A549 (cell line): ENCODE measurements around the gene ZNF367. TPM values are rescaled to one million over a fixed set of nuclear protein-coding genes. Genes with fewer than 3 reads are reported as not detected.
A peak's percentile ranks its signal among the peaks of the same experiment; 100 is the strongest.

ENCODE experiments used
- ATAC-seq, 2 experiments: fragments of 200-7000 bp in 1 of 2; fragments of >200 bp in 1 of 2; cut with Nextera tagmentation in 1 of 2; cut with Tn5 transposase in 1 of 2; 3 replicates each; pipeline versions ENCODE4 v1.8.0 to v1.9.1; 2018 to 2020; ENCODE audit warnings: mild to moderate bottlenecking in 1 of 2, moderate library complexity in 1 of 2
- CTCF ChIA-PET: fragments of 300-600 bp; sonication (Branson Sonifier 250); formaldehyde crosslinking; extraction: SDS; loops from one replicate; lab custom pipeline; 2021; ENCODE audit warnings: antibody characterized with exemption, inconsistent platforms; lab: Yijun Ruan, JAX
- POLR2A ChIA-PET: fragments of 350-600 bp; formaldehyde crosslinking; extraction: SDS; loops from one replicate; lab custom pipeline; 2021; ENCODE audit warnings: antibody characterized with exemption, inconsistent platforms; lab: Yijun Ruan, JAX
- DNase-seq, 2 experiments: peaks; one replicate each; pipeline versions ENCODE4 v3.0.0 to v3.0.0-alpha.2; 2011 to 2016; ENCODE audit warnings: low read depth in 1 of 2, low spot score in 1 of 2
- FAIRE-seq: peaks from 2 replicates; lab custom pipeline; 2011; peaks lifted over from hg19 to GRCh38; lab: Jason Lieb, UNC
- H3K27ac ChIP-seq, 2 experiments: fragments of >200 bp; sonication (Bioruptor Twin); formaldehyde crosslinking; 3 replicates each; pipeline ENCODE4 v1.5.1; 2016 to 2017
- H3K4me1 ChIP-seq: fragments of >200 bp; sonication (Bioruptor Twin); formaldehyde crosslinking; 3 replicates; pipeline ENCODE4 v1.6.1; 2016
- H3K4me2 ChIP-seq: fragments of >200 bp; sonication (Bioruptor Twin); formaldehyde crosslinking; 3 replicates; pipeline ENCODE4 v1.6.1; 2016
- H3K4me3 ChIP-seq: fragments of >200 bp; sonication (Bioruptor Twin); formaldehyde crosslinking; 3 replicates; pipeline ENCODE4 v1.5.1; 2016
- H3K9me3 ChIP-seq: fragments of >200 bp; sonication (Bioruptor Twin); formaldehyde crosslinking; 3 replicates; pipeline ENCODE4 v1.6.1; 2016
- BCL3 ChIP-seq: fragments of >200 bp; sonication (Bioruptor Twin); formaldehyde crosslinking; IDR thresholded peaks from 3 replicates; pipeline ENCODE4 v1.6.1; 2016
- BHLHE40 ChIP-seq: IDR thresholded peaks from 2 replicates; pipeline ENCODE4 v1.6.1; 2012; ENCODE audit warnings: low read depth, low read length, inconsistent platforms
- CBX2 ChIP-seq: fragments of 200-600 bp; sonication (generic); IDR thresholded peaks from 2 replicates; pipeline ENCODE4 v1.6.1; 2016; ENCODE audit warnings: low read depth, mild to moderate bottlenecking, borderline replicate concordance
- CHD2 ChIP-seq: fragments of 150-350 bp; IDR thresholded peaks from 2 replicates; pipeline ENCODE4 v1.6.1; 2014; ENCODE audit warnings: low read length; ENCODE audit not compliant: partially characterized antibody
- E2F6 ChIP-seq: IDR thresholded peaks from 2 replicates; pipeline ENCODE4 v1.6.1; 2012; ENCODE audit warnings: low read depth, borderline replicate concordance
- EP300 ChIP-seq, 2 experiments: fragments of >200 bp; sonication (Bioruptor Twin); formaldehyde crosslinking; IDR thresholded peaks; 2 replicates in 1 of 2; 3 replicates in 1 of 2; pipeline ENCODE4 v1.6.1; 2016 to 2017
- FOSL2 ChIP-seq, 2 experiments: fragments of 450-650 bp in 1 of 2; fragments of >200 bp in 1 of 2; sonication (Bioruptor Twin) in 1 of 2; formaldehyde crosslinking; IDR thresholded peaks; 2 replicates each; pipeline versions ENCODE4 v1.5.0 to v1.6.1; 2016 to 2020; ENCODE audit warnings: mild to moderate bottlenecking in 1 of 2, moderate library complexity in 1 of 2
- FOXS1 ChIP-seq: fragments of 250-450 bp; sonication (Bioruptor Pico); IDR thresholded peaks from 2 replicates; pipeline ENCODE4 v1.5.0; 2020; ENCODE audit warnings: mild to moderate bottlenecking, moderate library complexity
- GATA3 ChIP-seq: IDR thresholded peaks from 2 replicates; pipeline ENCODE4 v1.6.1; 2012; ENCODE audit warnings: borderline replicate concordance
- HMGXB4 ChIP-seq: fragments of 250-450 bp; sonication (Bioruptor Pico); IDR thresholded peaks from 2 replicates; pipeline ENCODE4 v1.5.0; 2021; ENCODE audit warnings: mild to moderate bottlenecking, moderate library complexity, borderline replicate concordance
- JUN ChIP-seq, 2 experiments: fragments of >200 bp; sonication (Bioruptor Twin); formaldehyde crosslinking; IDR thresholded peaks; 2 replicates in 1 of 2; 3 replicates in 1 of 2; pipeline ENCODE4 v1.6.1; 2016 to 2017
- KDM5A ChIP-seq: fragments of 200-600 bp; sonication (generic); IDR thresholded peaks from 2 replicates; pipeline ENCODE4 v1.6.1; 2016; ENCODE audit warnings: antibody characterized with exemption, mild to moderate bottlenecking
- MAFK ChIP-seq: fragments of 450-650 bp; IDR thresholded peaks from 2 replicates; pipeline ENCODE4 v1.6.1; 2014; ENCODE audit not compliant: partially characterized antibody
- MAX ChIP-seq: IDR thresholded peaks from 2 replicates; pipeline ENCODE4 v1.6.1; 2012
- MAZ ChIP-seq: fragments of 150-350 bp; IDR thresholded peaks from 2 replicates; pipeline ENCODE4 v1.6.1; 2014; ENCODE audit warnings: antibody characterized with exemption, low read depth, low read length, borderline replicate concordance
- POLR2A ChIP-seq: IDR thresholded peaks from 2 replicates; pipeline ENCODE4 v1.6.1; 2012; ENCODE audit warnings: mild to moderate bottlenecking, low read length
- RAD21 ChIP-seq, 2 experiments: fragments of >200 bp in 1 of 2; sonication (Bioruptor Twin) in 1 of 2; formaldehyde crosslinking in 1 of 2; IDR thresholded peaks in 1 of 2; conservative IDR thresholded peaks in 1 of 2; 2 replicates in 1 of 2; 3 replicates in 1 of 2; pipeline ENCODE4 v1.6.1; 2012 to 2018; ENCODE audit warnings: inconsistent platforms in 1 of 2
- SMC3 ChIP-seq: fragments of >200 bp; sonication (Bioruptor Twin); formaldehyde crosslinking; IDR thresholded peaks from 3 replicates; pipeline ENCODE4 v1.6.1; 2018; ENCODE audit warnings: inconsistent platforms
- TFCP2L1 ChIP-seq: fragments of 250-450 bp; sonication (Bioruptor Pico); IDR thresholded peaks from 2 replicates; pipeline ENCODE4 v1.5.0; 2021; ENCODE audit warnings: mild to moderate bottlenecking
- USF2 ChIP-seq: fragments of 450-650 bp; IDR thresholded peaks from 2 replicates; pipeline ENCODE4 v1.6.1; 2014; ENCODE audit warnings: antibody characterized with exemption
- ZC3H11A ChIP-seq: fragments of 450-650 bp; IDR thresholded peaks from 2 replicates; pipeline ENCODE4 v1.6.1; 2014; ENCODE audit warnings: antibody characterized with exemption, mild to moderate bottlenecking
- WGBS: methylation state at CpG from one replicate; pipeline ENCODE4 v1.1.6; 2017; ENCODE audit errors: missing lambda C conversion rate; 5-methylcytosine and 5-hydroxymethylcytosine counted together
- polyA plus RNA-seq, 4 experiments: library from polyadenylated mRNA; depleted of rRNA in 3 of 4; stranded (reverse); fragments of >200 nt; fragmentation: RNase III in 1 of 4; extraction: RNeasy Plus Mini Kit Qiagen cat#74134 plus additional on column Dnase treatment in 1 of 4; gene quantifications; 2 replicates in 3 of 4; 3 replicates in 1 of 4; pipeline ENCODE4 v1.2.3, GENCODE V29; 2011 to 2017

ZNF367 gene
- polyA plus RNA-seq, 2 of the 4 experiments (the other 2 are of a cell fraction), result 4.8 to 8.3 TPM

- TF ChIP-seq CHD2 (no peak), MAX (0 out of 2 replicates have a peak, but pooled peaks have one; percentile 11)
- H3K4me1 ChIP-seq, result peaks cover 30% of the 10 kb centered on the region
- POLR2A ChIA-PET, result no interaction called here
- H3K4me3 ChIP-seq, result peak overlapping the region; percentile 90
- CTCF ChIA-PET, result no interaction called here
- DNase-seq, result no peak
- H3K4me2 ChIP-seq, result peak overlapping the region; percentile 78
- peak overlapping the region; percentile 95 to 99 for H3K27ac ChIP-seq
- WGBS, result 1% methylated on average over 15 of the region's 62 CpGs
- no peak for FAIRE-seq
- 0 out of 6 replicates have a peak, but pooled peaks of 1 of the 2 experiments have one; percentile 0 for ATAC-seq
- no peaks in the 10 kb centered on the region for H3K9me3 ChIP-seq
Observed at GRCh38 chr9:96417661-96418082, 498 bp downstream of the ZNF367 start.

- peaks cover 30% of the 10 kb centered on the region for H3K4me1 ChIP-seq
- ChIA-PET CTCF (interaction anchor here (0.8 to 2.5 kb wide), 4 partner anchors 13 to 90 kb away, joined by 3 to 9 read pairs (median 3); no protein-coding TSS in a partner anchor), POLR2A (no interaction called here)
- TF ChIP-seq BHLHE40 (peak; percentile 62), MAX (peak; percentile 89), POLR2A (peak; percentile 34; the same call in 1 of the 2 replicates), FOSL2 (IDR thresholded peaks at IDR 0.05) (no peak), FOSL2 (CRISPR knock-in tag; IDR thresholded peaks at IDR 0.05) (peak; percentile 32; the same call in 1 of the 2 replicates), E2F6 (peak; percentile 52; the same call in 1 of the 2 replicates), KDM5A (peak; percentile 71), JUN (IDR thresholded peaks at IDR 0.05) (peak; percentile 49 to 63; a peak in 3 of 5 replicates), MAZ (peak; percentile 94), GATA3 (peak; percentile 44; the same call in 1 of the 2 replicates), TFCP2L1 (CRISPR knock-in tag) (0 out of 2 replicates have a peak, but pooled peaks have one; percentile 52), RAD21 (conservative IDR thresholded peaks at IDR 0.05 in 1 of 2, IDR thresholded peaks at IDR 0.05 in 1 of 2) (peak in 1 of 2 experiments; percentile 30; a peak in 1 of 5 replicates), MAFK (no peak), CBX2 (no peak), ZC3H11A (no peak), HMGXB4 (CRISPR knock-in tag) (0 out of 2 replicates have a peak, but pooled peaks have one; percentile 34), SMC3 (peak; percentile 26; the same call in 1 of the 3 replicates), FOXS1 (0 out of 2 replicates have a peak, but pooled peaks have one; percentile 53), BCL3 (no peak), EP300 (IDR thresholded peaks at IDR 0.05) (no peak), USF2 (peak; percentile 94)
- H3K27ac ChIP-seq, result peak overlapping the region; percentile 95 to 99
- FAIRE-seq (no peak), ATAC-seq (peak; percentile 1 to 3; a peak in 2 of 6 replicates), DNase-seq (peak; percentile 87 to 88)
- H3K4me2 ChIP-seq, result peak overlapping the region; percentile 78
- H3K9me3 ChIP-seq, result no peaks in the 10 kb centered on the region
- peak overlapping the region; percentile 90 for H3K4me3 ChIP-seq
- 0% methylated on average over 5 of the region's 50 CpGs for WGBS
Observed at GRCh38 chr9:96417051-96417586, 1.1 kb downstream of the ZNF367 start.
